ENCODE results near the gene CD40.

DNA sequence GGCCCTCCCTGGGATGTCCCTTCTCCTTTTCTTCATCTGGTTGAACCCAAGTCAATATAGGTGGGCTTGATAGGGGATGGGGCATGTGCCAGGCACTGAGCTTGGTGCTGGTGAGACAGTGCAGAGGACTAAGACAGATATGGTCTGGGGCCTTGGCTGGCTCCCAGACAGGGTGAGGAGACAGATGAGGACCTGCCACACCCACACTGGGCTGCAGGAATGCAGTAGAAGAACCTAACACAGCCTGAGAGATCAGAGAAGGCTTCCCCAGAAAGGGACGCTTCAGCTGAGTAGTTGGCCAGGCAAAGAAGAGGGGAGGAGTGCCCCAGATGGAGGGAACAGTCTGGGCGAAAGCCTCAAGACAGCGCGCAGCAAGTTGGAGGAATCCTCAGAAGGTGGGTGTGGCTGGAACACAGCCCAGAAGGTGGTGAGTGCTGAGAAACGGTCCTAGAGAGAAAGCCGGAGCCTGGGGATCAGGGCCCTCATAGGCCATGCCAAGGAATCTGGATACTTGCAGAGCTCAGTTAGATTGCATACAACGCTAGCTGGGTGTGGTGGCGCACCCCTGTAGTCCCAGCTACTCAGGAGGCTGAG is 26.4 kb downstream of the CD40 start:
- TF ChIP-seq, protein P1, sequence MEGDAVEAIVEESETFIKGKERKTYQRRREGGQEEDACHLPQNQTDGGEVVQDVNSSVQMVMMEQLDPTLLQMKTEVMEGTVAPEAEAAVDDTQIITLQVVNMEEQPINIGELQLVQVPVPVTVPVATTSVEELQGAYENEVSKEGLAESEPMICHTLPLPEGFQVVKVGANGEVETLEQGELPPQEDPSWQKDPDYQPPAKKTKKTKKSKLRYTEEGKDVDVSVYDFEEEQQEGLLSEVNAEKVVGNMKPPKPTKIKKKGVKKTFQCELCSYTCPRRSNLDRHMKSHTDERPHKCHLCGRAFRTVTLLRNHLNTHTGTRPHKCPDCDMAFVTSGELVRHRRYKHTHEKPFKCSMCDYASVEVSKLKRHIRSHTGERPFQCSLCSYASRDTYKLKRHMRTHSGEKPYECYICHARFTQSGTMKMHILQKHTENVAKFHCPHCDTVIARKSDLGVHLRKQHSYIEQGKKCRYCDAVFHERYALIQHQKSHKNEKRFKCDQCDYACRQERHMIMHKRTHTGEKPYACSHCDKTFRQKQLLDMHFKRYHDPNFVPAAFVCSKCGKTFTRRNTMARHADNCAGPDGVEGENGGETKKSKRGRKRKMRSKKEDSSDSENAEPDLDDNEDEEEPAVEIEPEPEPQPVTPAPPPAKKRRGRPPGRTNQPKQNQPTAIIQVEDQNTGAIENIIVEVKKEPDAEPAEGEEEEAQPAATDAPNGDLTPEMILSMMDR (IDR thresholded peaks at IDR 0.05; ENCODE audit: borderline replicate concordance, extremely low read depth, low read length, poor library complexity, severe bottlenecking): no peak
- no peak for TF ChIP-seq EZH2 (IDR thresholded peaks at IDR 0.05; ENCODE audit: borderline replicate concordance, low read depth, low read length, severe bottlenecking)
